ENCODE measurements around the gene PQBP1.
A peak's percentile ranks its signal among the peaks of the same experiment; 100 is the strongest.
"Not testable (repeated sequence)": the region's sequence is repeated elsewhere in the genome, so short reads cannot be mapped to it uniquely, and the experiment has no call there.

PQBP1 gene, protein sequence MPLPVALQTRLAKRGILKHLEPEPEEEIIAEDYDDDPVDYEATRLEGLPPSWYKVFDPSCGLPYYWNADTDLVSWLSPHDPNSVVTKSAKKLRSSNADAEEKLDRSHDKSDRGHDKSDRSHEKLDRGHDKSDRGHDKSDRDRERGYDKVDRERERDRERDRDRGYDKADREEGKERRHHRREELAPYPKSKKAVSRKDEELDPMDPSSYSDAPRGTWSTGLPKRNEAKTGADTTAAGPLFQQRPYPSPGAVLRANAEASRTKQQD

DNA sequence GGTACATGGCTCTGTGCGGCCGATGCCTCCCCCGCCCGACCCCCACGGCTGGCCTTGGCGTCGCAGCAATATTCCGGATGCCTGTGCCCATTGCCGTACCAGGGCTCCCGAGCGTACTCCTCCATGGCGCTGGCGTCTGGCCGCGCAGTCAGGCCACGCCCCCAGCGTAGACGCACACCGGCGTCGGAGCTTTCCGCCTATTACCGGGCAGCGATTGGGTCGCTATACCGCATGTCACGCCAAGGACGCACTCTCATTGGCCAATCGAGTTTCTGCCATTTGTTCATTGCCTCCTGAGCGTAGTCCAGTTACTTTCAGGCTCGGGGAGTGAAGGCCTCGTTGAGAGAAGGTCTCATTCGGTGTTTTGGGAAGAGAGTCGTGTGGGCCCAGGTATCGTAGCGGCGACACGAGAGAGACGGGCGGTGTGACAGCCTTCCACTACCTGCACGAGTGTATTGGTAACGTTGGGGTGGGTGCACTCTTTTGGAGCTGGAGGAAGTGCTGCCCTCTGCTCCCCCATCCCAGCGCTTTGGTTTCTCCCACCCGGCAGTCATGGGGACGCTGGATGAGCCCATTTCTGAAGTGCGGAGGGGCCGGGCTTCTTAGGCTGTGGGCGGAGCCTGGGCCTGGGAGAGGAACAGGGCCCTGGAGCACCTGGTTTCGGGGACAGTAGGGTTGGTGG is at the start of gene PQBP1, which contains the start of gene TIMM17B:
Gene PQBP1, plus strand, starts transcription at position 306 of the 682 bp plus-strand sequence. CDS start 580 bp downstream, outside the sequence.
Gene TIMM17B, minus strand, starts transcription at position 144 of the 682 bp plus-strand sequence. Its CDS starts 19 bp downstream, at position 125.
- peaks cover 17% of the 10 kb centered on the region for H3K36me3 Mint-ChIP-seq (ENCODE audit: low read depth)
- H3K4me3 Mint-ChIP-seq = peak within 1 kb of the TSS; percentile 88
- H3K9me3 Mint-ChIP-seq = no peaks in the 10 kb centered on the region
- DNase-seq (ENCODE audit: low spot score) = peak; percentile 88
- peak within 1 kb of the TSS; percentile 98 for H3K27ac Mint-ChIP-seq
- peaks cover 10% of the 10 kb centered on the region for H3K4me1 Mint-ChIP-seq (ENCODE audit: low read depth)
- H3K27me3 Mint-ChIP-seq (ENCODE audit: low read depth) = no peaks in the 10 kb centered on the region

DNA sequence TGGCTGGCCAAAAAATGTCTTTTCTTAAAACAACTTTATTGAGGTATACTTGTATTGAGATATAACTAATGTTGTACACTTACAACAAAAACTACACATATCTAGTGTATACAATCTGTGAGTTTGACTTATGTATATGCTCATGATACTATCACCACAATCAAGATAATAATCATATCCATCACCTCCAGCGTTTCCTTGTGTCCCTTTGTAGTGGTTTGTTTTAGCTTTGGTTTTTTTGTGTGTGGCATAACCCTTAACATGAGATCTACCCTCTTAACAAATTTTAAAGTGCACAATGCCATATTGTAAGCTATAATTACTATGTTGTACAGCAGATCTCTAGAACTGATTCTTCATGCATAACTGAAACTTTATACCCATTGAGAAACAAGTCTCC is 48.9 kb upstream of the PQBP1 start:
- DNase-seq (ENCODE audit: low spot score) = no peak
- H3K4me3 Mint-ChIP-seq = no peak overlapping the region
- H3K36me3 Mint-ChIP-seq (ENCODE audit: low read depth) = no peaks in the 10 kb centered on the region
- no peak overlapping the region for H3K27ac Mint-ChIP-seq
- H3K9me3 Mint-ChIP-seq = no peaks in the 10 kb centered on the region
- peaks cover 5% of the 10 kb centered on the region for H3K4me1 Mint-ChIP-seq (ENCODE audit: low read depth)
- H3K27me3 Mint-ChIP-seq (ENCODE audit: low read depth) = peaks cover 6% of the 10 kb centered on the region

DNA sequence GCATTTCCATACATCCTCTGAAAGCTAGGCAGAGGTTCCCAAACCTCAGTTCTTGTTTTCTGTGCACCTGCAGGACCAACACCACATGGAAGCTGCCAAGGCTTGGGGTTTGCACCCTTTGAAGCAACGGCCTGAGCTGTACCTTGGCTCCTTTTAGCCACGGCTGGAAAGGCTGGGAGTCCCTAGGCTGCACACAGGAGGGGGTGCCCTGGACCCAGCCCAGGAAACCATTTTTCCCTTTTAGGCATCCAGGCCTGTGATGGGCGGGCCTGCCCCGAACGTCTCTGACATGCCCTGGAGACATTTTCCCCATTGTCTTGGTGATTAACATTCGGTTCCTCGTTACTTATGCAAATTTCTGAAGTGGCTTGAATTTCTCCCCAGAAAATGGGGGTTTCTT is 44.9 kb upstream of the PQBP1 start:
- H3K27me3 Mint-ChIP-seq (ENCODE audit: low read depth) = peaks cover 24% of the 10 kb centered on the region

DNA sequence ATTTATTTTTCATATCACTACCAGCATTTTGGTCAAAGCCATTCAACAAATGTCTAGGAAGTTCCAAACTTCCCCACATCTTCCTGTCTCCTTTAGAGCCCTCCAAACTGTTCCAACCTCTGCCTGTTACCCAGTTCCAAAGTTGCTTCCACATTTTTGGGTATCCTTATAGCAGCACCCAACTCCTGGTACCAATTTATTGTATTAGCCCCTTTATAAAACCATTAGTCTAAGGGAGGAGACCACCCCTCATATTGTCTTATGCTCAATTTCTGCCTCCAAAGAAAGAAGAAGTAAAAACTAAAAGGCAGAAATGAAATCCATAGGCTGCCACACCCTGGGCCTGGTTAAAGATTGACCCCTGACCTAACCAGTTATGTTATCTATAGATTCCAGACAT is 44.2 kb upstream of the PQBP1 start:
- Mint-ChIP-seq H3K27me3 (ENCODE audit: low read depth) (peaks cover 24% of the 10 kb centered on the region), H3K4me1 (ENCODE audit: low read depth) (peaks cover 11% of the 10 kb centered on the region)
- not testable (repeated sequence) for H3K9me3 Mint-ChIP-seq; H3K36me3 Mint-ChIP-seq (ENCODE audit: low read depth); DNase-seq (ENCODE audit: low spot score); H3K4me3 Mint-ChIP-seq; H3K27ac Mint-ChIP-seq

More for the DNA sequence above, 44.9 kb upstream of the PQBP1 start:
- H3K27ac Mint-ChIP-seq = no peak overlapping the region
- DNase-seq (ENCODE audit: low spot score) = no peak
- no peaks in the 10 kb centered on the region for H3K9me3 Mint-ChIP-seq
- H3K4me3 Mint-ChIP-seq = no peak overlapping the region
- H3K36me3 Mint-ChIP-seq (ENCODE audit: low read depth) = no peaks in the 10 kb centered on the region
- peaks cover 11% of the 10 kb centered on the region for H3K4me1 Mint-ChIP-seq (ENCODE audit: low read depth)

DNA sequence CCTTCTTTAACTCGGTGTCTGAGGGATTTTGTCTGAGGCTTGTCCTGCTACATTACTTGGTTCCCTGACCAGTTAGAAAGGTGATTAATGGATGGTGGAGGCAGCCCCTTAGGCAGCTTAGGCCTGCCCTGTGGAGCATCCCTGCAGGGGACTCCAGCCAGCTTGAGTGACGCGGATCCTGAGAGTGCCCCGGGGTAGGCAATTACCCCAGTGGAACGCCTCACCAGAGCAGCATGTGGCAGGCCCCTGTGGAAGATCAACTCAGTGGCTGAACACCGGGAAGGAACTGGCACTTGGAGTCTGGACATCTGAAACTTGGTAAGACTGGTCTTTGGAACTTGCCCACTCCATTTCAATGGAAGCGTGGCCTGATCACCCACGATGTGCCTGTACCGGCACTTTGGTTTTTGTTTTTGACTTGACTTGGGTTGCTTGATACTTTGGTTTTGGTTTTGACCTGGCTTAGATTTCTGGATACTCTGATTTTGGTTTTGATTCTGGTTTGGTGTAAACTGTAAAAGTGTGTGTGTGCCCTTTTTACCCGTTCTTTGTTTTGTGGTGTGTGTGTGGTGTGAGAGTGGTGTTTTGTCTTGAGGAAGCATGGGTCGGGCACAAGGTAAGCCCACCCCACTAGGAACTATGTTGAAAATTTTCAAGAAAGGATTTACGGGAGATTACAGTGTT is 43.5 kb upstream of the PQBP1 start:
- not testable (repeated sequence) for DNase-seq (ENCODE audit: low spot score); H3K9me3 Mint-ChIP-seq; H3K27ac Mint-ChIP-seq; H3K4me1 Mint-ChIP-seq (ENCODE audit: low read depth); H3K36me3 Mint-ChIP-seq (ENCODE audit: low read depth); H3K4me3 Mint-ChIP-seq
- H3K27me3 Mint-ChIP-seq (ENCODE audit: low read depth) = peaks cover 20% of the 10 kb centered on the region

DNA sequence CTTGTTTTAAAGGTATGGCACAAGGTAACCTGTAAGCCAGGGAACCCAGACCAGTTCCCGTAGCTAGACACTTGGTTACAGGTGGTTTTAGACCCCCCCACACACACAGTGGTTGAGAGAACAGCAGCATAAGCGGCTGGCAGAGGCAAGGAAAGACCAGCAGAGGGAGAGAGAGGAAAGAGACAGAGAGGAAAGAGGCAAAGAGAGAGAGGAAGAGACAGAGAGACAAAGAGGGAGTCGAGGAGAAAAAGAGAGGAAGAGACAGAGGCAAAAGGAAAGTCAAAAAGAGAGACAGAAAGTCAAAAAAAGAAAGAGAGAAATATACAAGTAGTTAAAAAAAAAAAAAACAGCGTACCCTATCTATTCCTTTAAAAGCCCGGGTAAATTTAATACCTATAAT is 42.8 kb upstream of the PQBP1 start:
- no peaks in the 10 kb centered on the region for H3K36me3 Mint-ChIP-seq (ENCODE audit: low read depth)
- H3K27me3 Mint-ChIP-seq (ENCODE audit: low read depth) = peaks cover 20% of the 10 kb centered on the region
- peaks cover 6% of the 10 kb centered on the region for H3K4me1 Mint-ChIP-seq (ENCODE audit: low read depth)
- no peak overlapping the region for H3K4me3 Mint-ChIP-seq
- no peak overlapping the region for H3K27ac Mint-ChIP-seq
- H3K9me3 Mint-ChIP-seq = no peaks in the 10 kb centered on the region
- no peak for DNase-seq (ENCODE audit: low spot score)

DNA sequence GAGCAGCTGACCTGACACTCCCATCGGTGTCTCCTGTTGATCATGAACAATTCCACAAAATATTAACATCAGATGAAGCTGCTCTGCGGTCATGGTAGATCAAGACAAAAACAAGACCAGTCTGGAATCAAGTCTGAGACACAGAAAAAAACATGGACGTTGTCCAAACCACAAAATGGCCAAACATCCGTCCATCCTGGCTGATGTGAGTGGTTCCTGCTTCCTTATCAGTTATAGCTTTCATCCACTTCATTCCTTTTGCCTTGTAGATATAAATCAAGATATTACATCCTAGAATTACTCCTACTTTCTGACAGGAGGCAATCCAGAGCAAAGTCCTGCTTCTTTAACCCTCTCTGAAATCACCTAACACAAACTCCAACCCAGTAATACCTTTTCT is 33.5 kb upstream of the PQBP1 start:
- no peak for DNase-seq (ENCODE audit: low spot score)
- Mint-ChIP-seq H3K4me3 (no peak overlapping the region), H3K9me3 (no peaks in the 10 kb centered on the region), H3K27me3 (ENCODE audit: low read depth) (peaks cover 5% of the 10 kb centered on the region), H3K4me1 (ENCODE audit: low read depth) (no peaks in the 10 kb centered on the region), H3K27ac (no peak overlapping the region), H3K36me3 (ENCODE audit: low read depth) (no peaks in the 10 kb centered on the region)

DNA sequence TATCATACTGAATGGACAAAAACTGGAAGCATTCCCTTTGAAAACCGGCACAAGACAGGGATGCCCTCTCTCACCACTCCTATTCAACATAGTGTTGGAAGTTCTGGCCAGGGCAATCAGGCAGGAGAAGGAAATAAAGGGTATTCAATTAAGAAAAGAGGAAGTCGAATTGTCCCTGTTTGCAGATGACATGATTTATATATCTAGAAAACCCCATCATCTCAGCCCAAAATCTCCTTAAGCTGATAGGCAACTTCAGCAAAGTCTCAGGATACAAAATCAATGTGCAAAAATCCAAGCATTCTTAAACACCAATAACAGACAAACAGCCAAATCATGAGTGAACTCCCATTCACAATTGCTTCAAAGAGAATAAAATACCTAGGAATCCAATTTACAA is 25.7 kb upstream of the PQBP1 start:
- H3K9me3 Mint-ChIP-seq; H3K27me3 Mint-ChIP-seq (ENCODE audit: low read depth); DNase-seq (ENCODE audit: low spot score); H3K4me1 Mint-ChIP-seq (ENCODE audit: low read depth); H3K4me3 Mint-ChIP-seq; H3K36me3 Mint-ChIP-seq (ENCODE audit: low read depth); H3K27ac Mint-ChIP-seq: not testable (repeated sequence)

DNA sequence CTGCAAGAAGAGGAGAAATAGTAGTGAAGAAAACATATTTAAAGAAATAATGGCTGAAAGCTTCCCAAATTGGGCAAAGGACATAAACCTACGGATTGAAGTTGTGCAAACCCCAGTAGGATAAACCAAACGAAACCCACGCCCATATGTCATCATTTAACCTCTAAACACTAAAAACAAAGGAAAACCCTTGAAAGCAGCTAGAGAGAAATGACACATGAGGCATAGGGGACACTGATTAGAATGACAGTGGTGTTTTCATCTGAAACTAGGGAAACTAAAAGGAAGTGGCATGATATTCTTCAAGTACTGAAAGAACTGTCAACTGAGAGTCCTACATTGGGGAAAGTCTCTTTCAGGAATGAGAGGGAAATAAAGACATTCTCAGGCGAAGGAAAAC is 20.8 kb upstream of the PQBP1 start:
- not testable (repeated sequence) for H3K27ac Mint-ChIP-seq; H3K27me3 Mint-ChIP-seq (ENCODE audit: low read depth); DNase-seq (ENCODE audit: low spot score); H3K4me3 Mint-ChIP-seq; H3K4me1 Mint-ChIP-seq (ENCODE audit: low read depth); H3K36me3 Mint-ChIP-seq (ENCODE audit: low read depth); H3K9me3 Mint-ChIP-seq

DNA sequence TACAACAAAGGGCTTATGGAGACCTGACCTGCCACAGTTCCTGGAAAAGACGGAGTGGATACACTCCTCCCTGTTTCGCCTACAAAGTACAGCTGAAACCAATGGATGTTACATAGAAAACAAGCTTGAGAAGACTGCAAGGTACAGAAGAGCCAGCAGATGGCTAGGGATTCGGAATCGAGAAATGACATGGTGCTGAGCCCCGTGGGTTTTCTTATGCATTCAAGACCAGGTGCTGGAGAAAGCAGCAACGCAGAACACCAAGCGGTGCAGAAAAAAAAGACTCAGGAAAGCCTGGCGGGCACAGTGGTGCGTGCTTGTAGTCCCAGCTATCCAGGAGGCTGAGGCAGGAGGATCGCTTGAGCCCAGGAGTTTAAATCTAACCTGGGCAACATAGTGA is 14.0 kb upstream of the PQBP1 start:
- no peaks in the 10 kb centered on the region for H3K4me1 Mint-ChIP-seq (ENCODE audit: low read depth)
- H3K27ac Mint-ChIP-seq = no peak overlapping the region
- H3K9me3 Mint-ChIP-seq = no peaks in the 10 kb centered on the region
- DNase-seq (ENCODE audit: low spot score) = no peak
- no peaks in the 10 kb centered on the region for H3K36me3 Mint-ChIP-seq (ENCODE audit: low read depth)
- no peak overlapping the region for H3K4me3 Mint-ChIP-seq
- H3K27me3 Mint-ChIP-seq (ENCODE audit: low read depth) = no peaks in the 10 kb centered on the region

DNA sequence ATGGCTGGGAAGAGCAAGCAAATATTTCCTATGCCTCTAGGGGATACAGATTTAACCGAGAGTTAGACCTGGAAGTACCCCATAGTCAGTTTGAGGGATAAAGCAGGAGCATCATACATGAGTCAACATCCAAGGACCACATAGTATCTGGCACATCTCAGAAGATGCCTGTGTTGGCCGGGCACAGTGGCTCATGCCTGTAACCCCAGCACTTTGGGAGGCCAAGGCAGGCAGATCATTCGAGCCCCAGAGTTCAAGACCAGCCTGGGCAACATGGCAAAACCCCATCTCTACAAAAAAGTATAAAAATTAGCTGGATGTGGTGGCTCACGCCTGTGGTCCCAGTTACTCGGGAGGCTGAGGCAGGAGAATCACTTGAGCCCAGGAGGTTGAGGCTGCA is 11.1 kb upstream of the PQBP1 start:
- not testable (repeated sequence) for H3K27me3 Mint-ChIP-seq (ENCODE audit: low read depth); H3K36me3 Mint-ChIP-seq (ENCODE audit: low read depth); H3K4me3 Mint-ChIP-seq; DNase-seq (ENCODE audit: low spot score); H3K9me3 Mint-ChIP-seq; H3K4me1 Mint-ChIP-seq (ENCODE audit: low read depth); H3K27ac Mint-ChIP-seq

DNA sequence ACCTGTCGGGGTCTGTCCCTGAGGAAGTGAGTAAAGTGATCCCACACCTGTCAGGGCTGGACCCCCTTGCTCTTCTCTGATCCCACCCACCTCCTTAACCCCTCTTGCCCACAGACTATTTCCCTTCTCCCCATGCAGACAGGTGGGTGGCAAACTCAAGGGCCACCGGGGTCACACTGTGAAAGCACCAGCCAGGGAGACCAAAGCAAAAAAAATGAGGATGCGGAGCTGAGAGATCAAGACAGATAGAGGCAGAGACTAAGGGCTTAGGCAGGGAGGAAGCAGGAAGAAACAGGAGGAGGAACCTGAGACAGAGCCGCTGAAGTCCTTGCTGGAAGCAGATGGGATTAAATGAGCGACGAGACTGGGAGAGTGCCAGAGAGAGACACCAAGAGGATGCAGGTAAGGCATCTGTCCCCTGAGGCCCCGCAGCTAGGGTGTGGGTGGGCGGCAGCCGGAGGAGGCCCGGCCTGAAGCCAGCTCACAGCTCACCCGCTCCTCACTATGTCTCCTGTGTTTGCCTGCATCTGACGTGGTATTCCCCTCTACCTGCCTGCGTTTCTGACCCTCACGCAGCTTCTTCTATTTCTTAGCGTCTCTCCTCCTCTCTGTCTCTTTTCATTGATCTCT is 7.3 kb upstream of the PQBP1 start:
- H3K9me3 Mint-ChIP-seq = no peaks in the 10 kb centered on the region
- peaks cover 3% of the 10 kb centered on the region for H3K27me3 Mint-ChIP-seq (ENCODE audit: low read depth)
- peaks cover 14% of the 10 kb centered on the region for H3K4me1 Mint-ChIP-seq (ENCODE audit: low read depth)
- DNase-seq (ENCODE audit: low spot score) = no peak
- H3K27ac Mint-ChIP-seq = peak overlapping the region; percentile 85
- H3K36me3 Mint-ChIP-seq (ENCODE audit: low read depth) = peaks cover 6% of the 10 kb centered on the region
- peak overlapping the region; percentile 96 for H3K4me3 Mint-ChIP-seq

DNA sequence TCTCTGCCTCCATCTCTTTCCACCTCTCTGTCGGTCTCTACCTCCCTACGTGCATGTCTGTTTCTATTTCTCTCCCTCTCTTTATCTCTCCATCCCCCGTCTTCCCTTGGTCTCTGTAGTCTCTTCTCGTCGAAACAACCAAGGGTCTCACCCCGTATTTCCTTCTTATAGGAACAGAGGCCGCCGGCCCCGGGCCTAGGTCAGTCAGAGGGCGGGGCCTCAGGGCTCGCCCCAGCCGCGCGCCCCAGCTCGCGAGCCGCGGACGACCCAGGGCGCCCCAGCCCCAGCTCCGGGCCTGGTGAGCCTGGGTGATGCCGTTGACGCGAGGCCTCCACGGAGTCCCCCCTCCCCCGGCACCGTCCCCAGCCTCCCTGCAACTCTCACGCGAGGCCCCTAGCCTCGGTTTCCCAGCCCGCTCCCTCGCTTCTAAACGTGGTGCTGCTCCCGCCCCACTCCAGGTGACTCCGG is 6.8 kb upstream of the PQBP1 start:
- peak overlapping the region; percentile 85 for H3K27ac Mint-ChIP-seq
- peaks cover 14% of the 10 kb centered on the region for H3K4me1 Mint-ChIP-seq (ENCODE audit: low read depth)
- H3K4me3 Mint-ChIP-seq = peak overlapping the region; percentile 96
- H3K36me3 Mint-ChIP-seq (ENCODE audit: low read depth) = peaks cover 6% of the 10 kb centered on the region
- DNase-seq (ENCODE audit: low spot score) = peak; percentile 16
- H3K9me3 Mint-ChIP-seq = no peaks in the 10 kb centered on the region
- H3K27me3 Mint-ChIP-seq (ENCODE audit: low read depth) = peaks cover 3% of the 10 kb centered on the region
